Sigmoid colon (tissue), 4 donors: ENCODE results near the gene ACSM4.

ENCODE experiments used
- CTCF ChIP-seq, 4 experiments: fragments of 450-650 bp in 3 of 4; fragments of 200-600 bp in 1 of 4; IDR thresholded peaks; one replicate each; pipeline ENCODE4 v1.5.1; 2016 to 2019; ENCODE audit warnings: antibody characterized with exemption in 4 of 4, mild to moderate bottlenecking in 3 of 4, moderate library complexity in 2 of 4
- POLR2A ChIP-seq, 2 donors: fragments of 450-650 bp; IDR thresholded peaks; one replicate each; pipeline ENCODE4 v1.6.1; 2016; ENCODE audit warnings: antibody characterized with exemption in 2 of 2, mild to moderate bottlenecking in 2 of 2, moderate library complexity in 2 of 2
- POLR2AphosphoS5 ChIP-seq, 4 donors: sonication (generic); formaldehyde crosslinking; IDR thresholded peaks; one replicate each; pipeline ENCODE4 v1.6.1; 2017; ENCODE audit warnings: antibody characterized with exemption in 4 of 4

GRCh38 chr12:7293670-7294069, 10.2 kb upstream of the ACSM4 start:
- TF ChIP-seq POLR2AphosphoS5 (IDR thresholded peaks at IDR 0.05) (no peak), CTCF (IDR thresholded peaks at IDR 0.05) (no peak), POLR2A (IDR thresholded peaks at IDR 0.05) (no peak)
